Activated CD8-positive, alpha-beta T cell treated with anti-CD3 and anti-CD28 coated beads for 36 hours (primary cell): ENCODE results near the gene ARHGAP25. TPM values are rescaled to one million over a fixed set of nuclear protein-coding genes. Genes with fewer than 3 reads are reported as not detected.

ENCODE experiments used
- ATAC-seq: fragments of 200-7000 bp; cut with Tn5 transposase; one replicate; pipeline ENCODE4 v1.10.0; 2021; ENCODE audit warnings: mild to moderate bottlenecking, moderate library complexity
- CTCF ChIA-PET: fragments of 350-600 bp; sonication (Branson Sonifier 250); formaldehyde crosslinking; loops from one replicate; lab custom pipeline; 2021; ENCODE audit warnings: antibody characterized with exemption; lab: Charles Lee
- POLR2A ChIA-PET: fragments of 350-600 bp; sonication (Branson Sonifier 250); formaldehyde crosslinking; loops from one replicate; lab custom pipeline; 2021; ENCODE audit warnings: antibody characterized with exemption; lab: Charles Lee
- DNase-seq: peaks from one replicate; pipeline ENCODE4 v3.0.0-alpha.2; 2020
- H3K27ac Mint-ChIP-seq: one replicate; pipeline ENCODE4 v1.8.0; 2021; ENCODE audit warnings: mild to moderate bottlenecking, mixed read lengths
- H3K27me3 Mint-ChIP-seq: one replicate; pipeline ENCODE4 v1.8.0; 2021; ENCODE audit warnings: mixed read lengths
- H3K36me3 Mint-ChIP-seq: one replicate; pipeline ENCODE4 v1.8.0; 2021; ENCODE audit warnings: low read depth, mixed read lengths
- H3K4me1 Mint-ChIP-seq: one replicate; pipeline ENCODE4 v1.8.0; 2021; ENCODE audit warnings: low read depth, mixed read lengths
- H3K4me3 Mint-ChIP-seq: one replicate; pipeline ENCODE4 v1.8.0; 2021; ENCODE audit warnings: mild to moderate bottlenecking, moderate library complexity, mixed read lengths
- H3K9me3 Mint-ChIP-seq: one replicate; pipeline ENCODE4 v1.8.0; 2021; ENCODE audit warnings: mixed read lengths
- intact Hi-C: fragments of 100-400 bp; cut with micrococcal nuclease; formaldehyde crosslinking; loops from one replicate; pipeline ENCODE4 v1.10.0; 2022
- total RNA-seq, 2 experiments: library from RNA; stranded (reverse); gene quantifications; one replicate each; pipeline ENCODE4 v1.2.3, GENCODE V29; 2021
- TF ChIP-seq, protein P1 (sequence below): fragments of 200-600 bp; IDR thresholded peaks from one replicate; pipeline ENCODE4 v1.8.0; 2022; ENCODE audit warnings: antibody characterized with exemption, mild to moderate bottlenecking

ARHGAP25 gene
- total RNA-seq, 2 experiments from 2014 or later, result 59.3 to 61.5 TPM

DNA sequence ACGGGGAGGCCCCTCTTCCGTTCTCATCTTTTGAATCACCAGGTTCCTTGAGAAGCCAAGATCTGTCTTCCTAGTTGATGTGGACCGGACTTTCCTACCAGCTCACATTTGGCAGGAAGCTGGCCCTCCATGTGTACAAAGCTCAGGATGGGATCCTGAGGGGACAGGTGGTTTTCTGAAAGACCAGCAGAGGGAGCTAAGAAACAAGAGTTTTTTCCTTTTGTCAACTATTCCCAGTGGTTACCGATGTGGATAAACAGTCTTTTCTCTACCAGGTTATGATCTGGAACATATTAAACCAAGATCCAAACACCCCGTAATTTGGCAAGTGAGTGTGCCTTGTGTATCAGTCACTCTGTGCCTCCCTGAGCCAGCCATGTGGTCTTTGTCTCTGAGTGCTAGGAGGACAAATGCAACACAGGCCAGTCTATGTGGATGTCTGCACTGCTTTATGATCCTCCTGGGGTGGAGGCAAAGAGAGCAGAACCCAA lies 25.1 kb upstream of the ARHGAP25 start:
- peak; percentile 32 for DNase-seq
- H3K9me3 Mint-ChIP-seq, result no peaks in the 10 kb centered on the region
- peak; percentile 84 for ATAC-seq
- peak overlapping the region; percentile 63 for H3K27ac Mint-ChIP-seq
- POLR2A ChIA-PET, result interaction anchor here (1.0 to 1.1 kb wide), 2 partner anchors 9 to 19 kb away, joined by 3 to 4 read pairs; no protein-coding TSS in a partner anchor
- peaks cover 26% of the 10 kb centered on the region for H3K4me1 Mint-ChIP-seq
- H3K36me3 Mint-ChIP-seq, result no peaks in the 10 kb centered on the region
- H3K4me3 Mint-ChIP-seq, result no peak overlapping the region
- TF ChIP-seq, protein P1, sequence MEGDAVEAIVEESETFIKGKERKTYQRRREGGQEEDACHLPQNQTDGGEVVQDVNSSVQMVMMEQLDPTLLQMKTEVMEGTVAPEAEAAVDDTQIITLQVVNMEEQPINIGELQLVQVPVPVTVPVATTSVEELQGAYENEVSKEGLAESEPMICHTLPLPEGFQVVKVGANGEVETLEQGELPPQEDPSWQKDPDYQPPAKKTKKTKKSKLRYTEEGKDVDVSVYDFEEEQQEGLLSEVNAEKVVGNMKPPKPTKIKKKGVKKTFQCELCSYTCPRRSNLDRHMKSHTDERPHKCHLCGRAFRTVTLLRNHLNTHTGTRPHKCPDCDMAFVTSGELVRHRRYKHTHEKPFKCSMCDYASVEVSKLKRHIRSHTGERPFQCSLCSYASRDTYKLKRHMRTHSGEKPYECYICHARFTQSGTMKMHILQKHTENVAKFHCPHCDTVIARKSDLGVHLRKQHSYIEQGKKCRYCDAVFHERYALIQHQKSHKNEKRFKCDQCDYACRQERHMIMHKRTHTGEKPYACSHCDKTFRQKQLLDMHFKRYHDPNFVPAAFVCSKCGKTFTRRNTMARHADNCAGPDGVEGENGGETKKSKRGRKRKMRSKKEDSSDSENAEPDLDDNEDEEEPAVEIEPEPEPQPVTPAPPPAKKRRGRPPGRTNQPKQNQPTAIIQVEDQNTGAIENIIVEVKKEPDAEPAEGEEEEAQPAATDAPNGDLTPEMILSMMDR, result peak; percentile 87
- intact Hi-C loops, result loop anchor here (5.0 kb wide), 1 partner anchor 218 kb away; no protein-coding TSS in a partner anchor
- CTCF ChIA-PET, result interaction anchor here (0.6 to 5.9 kb wide), 76 partner anchors 9 to 283 kb away, joined by 3 to 83 read pairs (median 4); partner anchors contain the start of genes APLF, ARHGAP25 and FBXO48
- peaks cover 2% of the 10 kb centered on the region for H3K27me3 Mint-ChIP-seq

DNA sequence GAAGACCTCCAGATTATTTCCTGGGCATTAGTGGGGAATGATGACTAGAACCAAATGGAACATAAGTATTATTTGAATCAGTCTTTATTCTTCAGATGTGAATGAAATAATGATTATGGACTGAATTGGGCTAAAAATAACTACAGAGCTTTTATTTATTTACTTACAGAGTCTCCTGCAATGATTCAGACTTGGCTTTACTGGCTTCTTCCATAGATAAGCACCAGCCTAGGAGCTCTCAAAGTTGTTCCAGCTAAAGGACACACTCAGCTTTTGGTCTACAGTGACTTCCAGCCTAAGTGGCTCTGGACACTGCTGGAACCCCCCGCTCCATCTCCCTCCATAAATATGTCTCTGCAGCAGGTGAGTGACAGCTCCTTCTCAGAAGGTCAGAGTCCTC lies 24.3 kb upstream of the ARHGAP25 start:
- intact Hi-C loops, result no loop called here
- DNase-seq, result no peak
- ChIA-PET CTCF (interaction anchor here (0.8 to 5.9 kb wide), 19 partner anchors 11 to 247 kb away, joined by 3 to 83 read pairs (median 11); partner anchors contain the start of gene ARHGAP25), POLR2A (interaction anchor here (0.7 to 1.1 kb wide), 2 partner anchors 42 to 128 kb away, joined by 3 to 4 read pairs; no protein-coding TSS in a partner anchor)
- ATAC-seq, result no peak
- Mint-ChIP-seq H3K4me3 (no peak overlapping the region), H3K27me3 (peaks cover 2% of the 10 kb centered on the region), H3K27ac (no peak overlapping the region), H3K36me3 (no peaks in the 10 kb centered on the region), H3K4me1 (peaks cover 29% of the 10 kb centered on the region), H3K9me3 (no peaks in the 10 kb centered on the region)
- TF ChIP-seq, protein P1, result no peak

DNA sequence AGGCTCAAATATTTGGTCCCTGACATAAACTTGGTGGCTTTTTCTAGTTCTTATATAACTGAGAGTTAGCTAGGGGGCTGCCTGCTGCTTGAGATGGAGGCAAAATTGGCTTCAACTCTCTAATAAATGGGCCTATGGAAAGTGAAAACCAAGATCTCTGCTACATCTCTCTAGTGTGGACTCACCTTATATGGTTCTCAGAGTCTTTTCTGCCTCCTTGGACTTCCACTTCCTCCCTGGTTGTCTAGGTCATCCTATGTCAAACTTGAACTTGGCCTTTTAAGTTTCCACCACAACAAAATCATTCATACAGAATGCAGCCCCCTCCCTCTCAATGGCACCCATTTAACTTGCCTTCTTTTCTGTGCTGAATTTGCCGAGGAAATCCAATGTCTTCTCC lies 23.9 kb upstream of the ARHGAP25 start:
- intact Hi-C loops, result no loop called here
- no peaks in the 10 kb centered on the region for H3K9me3 Mint-ChIP-seq

DNA sequence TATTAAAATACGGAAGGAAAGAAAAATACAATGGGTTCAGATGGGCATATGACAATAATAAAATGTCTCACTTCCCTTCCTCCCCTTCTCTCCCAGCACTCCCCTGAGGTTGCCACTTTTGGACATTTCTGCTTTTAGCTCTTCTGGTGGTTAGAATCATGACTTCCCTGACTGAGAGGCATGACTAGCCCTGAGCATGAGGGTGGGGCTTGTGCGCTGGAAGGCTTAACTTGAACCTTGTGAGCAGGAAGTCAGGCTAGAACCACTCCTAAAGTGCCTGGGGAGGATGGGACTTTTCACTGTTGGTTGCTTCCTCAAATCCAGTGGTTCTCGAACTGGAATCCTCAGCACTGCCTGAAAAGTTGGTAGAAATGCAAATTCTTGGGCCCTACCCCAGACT lies 19.7 kb upstream of the ARHGAP25 start:
- intact Hi-C loops, result loop anchor here (5.0 kb wide), 1 partner anchor 122 kb away; no protein-coding TSS in a partner anchor
- DNase-seq (peak; percentile 73), ATAC-seq (peak; percentile 47)
- no peaks in the 10 kb centered on the region for H3K9me3 Mint-ChIP-seq
- POLR2A ChIA-PET, result interaction anchor here (8.9 kb wide), 1 partner anchor 26 kb away, joined by 111 read pairs; no protein-coding TSS in a partner anchor
- no peaks in the 10 kb centered on the region for H3K36me3 Mint-ChIP-seq
- H3K27ac Mint-ChIP-seq, result peak overlapping the region; percentile 39
- CTCF ChIA-PET, result interaction anchor here (0.6 to 2.4 kb wide), 8 partner anchors 26 to 251 kb away, joined by 3 to 13 read pairs (median 4); partner anchors contain the start of gene FBXO48
- H3K4me3 Mint-ChIP-seq, result no peak overlapping the region
- peaks cover 65% of the 10 kb centered on the region for H3K4me1 Mint-ChIP-seq
- H3K27me3 Mint-ChIP-seq, result peaks cover 2% of the 10 kb centered on the region
- TF ChIP-seq, protein P1, result no peak

More for the DNA sequence above, 23.9 kb upstream of the ARHGAP25 start:
- DNase-seq (no peak), ATAC-seq (no peak)
- no peak overlapping the region for H3K27ac Mint-ChIP-seq
- no peak overlapping the region for H3K4me3 Mint-ChIP-seq
- POLR2A ChIA-PET, result interaction anchor here (0.7 to 1.1 kb wide), 2 partner anchors 42 to 128 kb away, joined by 3 to 4 read pairs; no protein-coding TSS in a partner anchor
- H3K4me1 Mint-ChIP-seq, result peaks cover 32% of the 10 kb centered on the region
- peaks cover 2% of the 10 kb centered on the region for H3K27me3 Mint-ChIP-seq
- H3K36me3 Mint-ChIP-seq, result no peaks in the 10 kb centered on the region
- CTCF ChIA-PET, result interaction anchor here (0.8 to 5.9 kb wide), 16 partner anchors 8 to 247 kb away, joined by 3 to 83 read pairs (median 9); partner anchors contain the start of gene ARHGAP25
- TF ChIP-seq, protein P1, result no peak
